HG02588 (cell line): ENCODE data around the gene TRAPPC6A.
A peak's percentile ranks its signal among the peaks of the same experiment; 100 is the strongest.

Source experiments
- ATAC-seq: cut with Tn5 transposase; IDR thresholded peaks from one replicate; pipeline ENCODE4 v1.9.1; 2021; ENCODE audit warnings: mild to moderate bottlenecking, moderate library complexity; ENCODE audit not compliant: unreplicated experiment

Gene TRAPPC6A

DNA sequence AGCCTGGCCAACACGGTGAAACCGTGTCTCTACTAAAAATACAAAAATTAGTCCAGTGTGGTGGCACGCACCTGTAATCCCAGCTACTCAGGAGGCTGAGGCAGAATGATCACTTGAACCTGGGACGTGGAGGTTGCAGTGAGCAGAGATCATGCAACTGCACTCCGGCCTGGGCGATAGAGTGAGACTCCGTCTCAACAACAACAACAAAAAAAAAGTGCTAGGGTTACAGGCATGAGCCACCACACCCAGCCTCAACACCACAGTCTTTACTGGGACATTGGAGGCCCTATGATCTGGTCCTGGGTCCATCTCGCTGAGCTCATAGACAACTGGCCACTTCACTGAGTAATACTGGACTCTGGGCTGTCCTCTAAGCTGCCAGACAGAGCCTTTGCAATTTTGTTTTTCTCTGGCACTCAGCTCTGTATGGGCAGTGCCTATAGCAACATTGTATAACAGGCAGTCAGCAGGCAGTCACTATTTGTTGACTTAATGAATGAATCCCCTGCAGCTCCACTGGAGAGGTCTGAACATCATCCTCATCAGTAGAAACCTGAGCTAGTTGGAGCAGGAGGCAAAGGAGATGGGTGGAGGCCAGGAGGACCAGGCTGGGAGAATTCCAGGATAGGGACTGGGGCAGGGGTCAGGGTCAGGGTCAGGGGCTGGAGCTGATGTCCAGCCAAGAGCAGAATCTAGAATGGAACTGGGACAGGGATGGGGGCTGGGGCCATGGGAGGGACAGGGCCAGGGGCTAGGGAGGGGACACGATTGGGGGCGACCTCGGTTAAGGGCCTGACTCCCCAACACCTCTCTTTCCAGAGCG lies 8.7 kb upstream of the TRAPPC6A start:
- ATAC-seq = no peak

DNA sequence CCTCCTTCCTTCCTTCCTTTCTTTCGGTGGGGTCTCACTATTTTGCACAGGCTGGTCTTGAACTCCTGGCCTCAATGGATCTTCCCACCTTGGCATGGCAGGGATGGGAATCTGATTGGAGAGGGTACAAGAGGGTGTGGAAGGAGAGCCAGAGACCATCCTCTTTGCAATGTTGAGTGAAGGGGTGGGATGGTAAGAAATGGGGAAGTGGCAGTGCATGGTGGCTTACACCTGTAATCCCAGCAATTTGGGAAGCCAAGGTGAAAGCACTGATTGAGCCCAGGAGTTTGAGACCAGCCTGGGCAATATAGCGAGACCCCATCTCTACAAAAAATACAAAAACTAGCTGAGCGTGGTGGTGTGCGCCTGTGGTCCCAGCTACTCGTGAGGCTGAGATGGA lies 6.1 kb upstream of the TRAPPC6A start:
- no peak for ATAC-seq

DNA sequence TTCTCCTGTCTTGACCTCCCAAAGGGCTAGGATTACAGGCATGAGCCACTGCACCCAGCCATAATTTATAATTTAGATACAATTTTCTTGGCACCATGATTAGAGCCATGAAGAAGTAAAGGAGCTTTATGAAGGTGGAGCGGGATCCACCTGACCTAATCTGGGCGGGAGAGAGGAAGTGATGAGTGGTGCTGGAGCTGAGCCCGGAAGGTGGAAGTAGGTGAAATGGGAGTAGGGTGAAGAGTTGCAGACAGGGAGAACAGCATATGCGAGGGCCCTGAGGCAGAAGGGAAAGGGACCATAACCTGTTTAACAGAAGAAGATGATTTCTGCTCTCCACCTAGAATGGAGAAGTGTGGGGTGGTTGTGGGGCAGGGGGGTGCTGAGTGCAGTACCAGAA lies 4.7 kb upstream of the TRAPPC6A start:
- no peak for ATAC-seq

DNA sequence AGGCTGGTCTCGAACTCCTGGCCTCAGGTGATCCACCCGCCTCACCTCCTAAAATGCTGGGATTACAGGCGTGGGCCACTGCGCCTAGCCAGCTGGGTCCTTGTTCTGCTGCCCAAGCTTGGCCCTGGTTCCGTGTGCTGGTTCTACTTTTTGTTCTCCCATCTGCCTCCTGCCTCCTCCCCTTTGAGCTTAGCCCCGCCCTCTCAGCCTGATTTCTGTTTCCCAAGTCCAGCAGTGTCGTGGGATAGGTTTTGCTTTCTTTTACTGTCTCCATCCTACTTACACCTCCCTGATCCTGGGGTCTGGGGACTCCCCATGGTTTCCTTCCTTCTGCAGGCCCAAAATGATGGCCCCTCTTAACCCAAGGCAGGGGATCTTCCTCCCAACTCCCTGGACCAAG lies 2.9 kb upstream of the TRAPPC6A start:
- ATAC-seq = no peak

DNA sequence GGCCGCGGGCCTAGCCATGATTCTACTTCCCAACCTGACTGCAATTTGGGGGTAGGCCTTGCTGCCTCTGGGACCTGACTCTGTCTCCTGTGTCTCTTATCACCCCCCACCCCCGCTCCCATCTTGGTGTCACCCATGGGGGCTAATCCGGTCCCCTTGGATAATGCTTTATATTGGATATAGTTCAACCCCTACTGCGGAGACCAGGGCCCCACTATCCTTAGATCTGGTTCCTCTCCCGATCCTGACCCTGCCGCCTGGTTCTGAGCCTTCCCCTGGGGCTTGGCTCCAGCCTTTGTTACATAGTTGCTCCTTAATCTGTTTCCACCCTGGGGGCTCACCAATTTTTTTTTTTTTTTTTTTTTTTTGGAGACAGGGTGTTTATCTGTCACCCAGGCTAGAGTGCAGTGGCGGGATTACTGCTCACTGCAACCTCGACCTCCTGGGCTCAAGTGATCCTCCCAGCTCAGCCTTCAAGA lies 1.9 kb upstream of the TRAPPC6A start:
- ATAC-seq = no peak

DNA sequence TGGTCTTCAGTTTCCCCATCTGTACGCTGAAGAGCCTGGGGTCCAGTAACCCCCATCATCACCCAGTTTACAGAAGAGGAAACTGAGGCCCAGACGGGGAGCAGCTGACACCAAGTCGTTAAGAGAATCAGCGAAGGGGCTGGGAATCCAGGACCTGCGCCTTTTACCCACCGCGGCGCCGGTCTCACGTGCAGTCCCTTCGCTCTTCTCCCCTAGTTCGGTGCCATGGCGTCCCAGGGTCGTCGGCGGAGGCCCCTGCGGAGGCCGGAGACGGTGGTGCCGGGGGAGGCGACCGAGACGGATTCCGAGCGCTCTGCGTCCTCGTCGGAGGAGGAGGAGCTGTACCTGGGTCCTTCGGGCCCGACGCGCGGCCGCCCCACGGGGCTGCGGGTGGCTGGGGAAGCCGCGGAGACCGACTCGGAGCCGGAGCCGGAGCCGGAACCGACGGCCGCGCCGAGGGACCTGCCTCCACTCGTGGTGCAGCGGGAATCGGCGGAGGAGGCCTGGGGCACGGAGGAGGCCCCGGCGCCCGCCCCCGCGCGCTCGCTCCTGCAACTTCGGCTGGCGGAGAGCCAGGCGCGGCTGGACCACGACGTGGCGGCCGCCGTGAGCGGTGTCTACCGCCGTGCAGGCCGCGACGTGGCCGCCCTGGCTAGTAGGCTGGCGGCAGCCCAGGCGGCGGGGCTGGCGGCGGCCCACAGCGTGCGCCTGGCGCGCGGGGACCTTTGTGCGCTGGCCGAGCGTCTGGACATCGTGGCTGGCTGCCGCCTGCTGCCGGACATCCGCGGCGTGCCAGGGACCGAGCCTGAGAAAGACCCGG lies 1.2 kb upstream of the TRAPPC6A start:
- peak; percentile 1 for ATAC-seq

DNA sequence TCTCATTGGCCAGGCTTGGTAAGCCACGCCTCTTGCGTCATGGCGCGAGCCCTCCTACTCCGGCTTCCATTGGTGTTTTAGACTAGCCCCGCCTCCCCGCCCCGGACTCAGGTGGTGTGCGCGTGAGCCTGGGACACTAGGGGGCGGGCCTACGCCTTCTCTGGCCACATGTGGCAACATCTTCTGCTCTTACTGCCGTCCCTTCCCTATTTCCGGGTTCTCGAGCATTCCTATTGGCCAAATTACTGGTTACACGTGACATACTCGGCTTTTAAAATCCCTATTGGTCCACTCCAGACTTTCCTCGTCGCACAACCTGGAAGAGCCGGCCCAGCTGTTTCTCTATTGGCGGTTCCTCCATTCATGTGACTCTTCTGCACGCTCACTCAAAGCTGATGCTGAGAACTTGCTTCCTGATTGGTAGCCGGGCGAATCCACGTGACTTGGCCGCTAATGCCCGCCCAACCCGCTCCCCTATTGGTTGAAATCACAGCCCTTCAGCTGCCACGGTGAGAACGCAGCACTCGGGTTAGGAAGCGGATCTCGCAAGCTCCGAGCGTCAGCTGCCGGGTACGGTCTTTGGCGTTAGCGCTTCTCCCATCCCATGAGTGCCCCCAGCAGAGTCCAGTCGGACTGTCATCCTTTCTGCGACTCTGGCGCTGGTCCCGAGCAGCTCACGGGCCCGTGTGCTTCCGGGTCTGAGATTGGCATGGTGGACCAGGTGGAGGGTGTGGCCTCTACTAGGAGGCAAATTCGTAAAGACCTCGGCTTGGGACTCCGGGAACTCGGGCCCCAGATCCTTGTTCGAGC lies 430 bp upstream of the TRAPPC6A start, which contains the start of gene BLOC1S3:
Gene BLOC1S3, plus strand, starts transcription at position 523 of the 810 bp plus-strand sequence. CDS start 513 bp downstream, outside the sequence.
- peak; percentile 76 for ATAC-seq

DNA sequence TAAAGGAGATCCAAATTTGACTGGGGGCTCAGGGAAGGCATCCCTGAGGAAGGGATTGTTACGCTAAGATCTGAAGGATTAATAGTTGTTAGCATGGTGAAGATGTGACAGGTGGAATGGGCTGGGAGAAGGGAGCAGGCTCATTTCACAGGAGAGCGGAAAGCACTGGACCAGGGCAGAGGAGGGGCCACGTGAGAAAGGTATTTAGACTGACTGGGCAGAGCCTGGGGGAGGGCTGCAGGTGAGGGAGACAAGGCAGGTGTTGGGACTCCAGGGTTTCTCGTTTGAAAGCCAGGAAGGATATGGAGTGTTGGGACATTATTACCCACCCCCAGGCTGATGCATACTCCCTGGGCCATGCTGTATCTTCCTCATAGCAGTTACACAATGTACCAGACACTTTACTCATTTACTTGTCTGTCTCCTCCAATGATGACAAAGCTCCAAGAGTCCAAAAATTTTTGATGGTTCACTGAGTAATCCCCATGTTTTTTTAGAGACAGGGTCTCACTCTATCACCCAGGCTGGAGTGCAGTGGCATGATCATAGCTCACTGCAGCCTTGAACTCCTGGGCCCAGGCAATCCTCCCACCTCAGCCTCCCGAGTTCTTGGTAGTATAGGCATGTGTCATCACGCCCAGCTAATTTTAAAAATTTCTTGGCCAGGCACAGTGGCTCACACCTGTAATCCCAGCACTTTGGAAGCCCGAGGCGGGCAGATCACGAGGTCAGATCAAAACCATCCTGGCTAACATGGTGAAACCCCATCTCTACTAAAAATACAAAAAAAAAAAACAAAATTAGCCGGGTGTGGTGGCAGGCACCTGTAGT lies 2.3 kb downstream of the TRAPPC6A start:
- ATAC-seq = no peak

DNA sequence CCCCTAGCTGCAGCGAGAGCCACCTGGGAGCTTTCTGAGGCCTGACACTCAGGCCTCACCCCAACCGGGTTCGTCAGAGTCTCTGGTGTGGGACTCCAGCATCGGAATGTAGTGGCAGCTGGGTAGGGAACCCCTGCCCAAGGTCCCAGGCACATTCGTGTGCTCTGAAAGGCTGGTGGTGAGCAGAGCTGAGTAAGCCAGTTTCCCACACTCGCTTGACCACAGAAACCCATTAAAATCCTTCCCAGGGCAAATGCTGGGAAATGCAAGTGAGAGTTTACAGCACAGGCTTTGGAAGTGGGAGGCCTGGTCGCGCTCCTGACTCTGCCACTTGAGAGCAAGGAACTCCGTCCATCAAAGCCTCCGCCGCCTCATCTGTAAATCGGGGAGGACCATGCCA lies 4.2 kb downstream of the TRAPPC6A start:
- no peak for ATAC-seq

DNA sequence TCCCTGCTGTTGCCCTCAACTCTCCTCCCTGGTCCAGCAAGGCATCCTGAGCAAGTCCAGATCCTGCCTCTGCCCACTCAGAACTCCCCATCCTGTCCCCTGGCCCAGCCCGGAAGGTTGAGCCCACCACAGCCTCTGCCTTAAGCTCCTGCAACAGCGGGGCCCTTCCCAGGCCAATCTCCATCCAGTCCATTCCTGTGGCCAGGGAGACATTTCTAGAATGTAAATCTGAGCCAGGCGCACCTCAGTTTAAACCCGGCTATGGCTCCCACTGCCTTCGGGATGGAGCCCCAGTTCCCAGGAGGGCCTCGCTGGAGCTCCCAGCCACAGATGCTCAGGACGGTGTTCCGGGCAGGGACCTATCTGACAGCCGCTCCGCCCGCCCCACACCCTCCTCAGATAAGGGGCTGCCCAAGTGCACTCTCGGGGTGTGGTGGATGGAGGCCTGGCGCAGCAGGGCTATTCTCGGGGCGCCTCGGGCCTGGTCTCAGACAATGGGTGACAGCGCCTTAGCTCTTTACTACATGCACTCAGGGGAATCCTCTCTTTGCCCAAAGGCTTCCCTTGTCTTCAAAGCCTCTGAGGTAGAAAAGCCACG lies 5.3 kb downstream of the TRAPPC6A start:
- no peak for ATAC-seq

DNA sequence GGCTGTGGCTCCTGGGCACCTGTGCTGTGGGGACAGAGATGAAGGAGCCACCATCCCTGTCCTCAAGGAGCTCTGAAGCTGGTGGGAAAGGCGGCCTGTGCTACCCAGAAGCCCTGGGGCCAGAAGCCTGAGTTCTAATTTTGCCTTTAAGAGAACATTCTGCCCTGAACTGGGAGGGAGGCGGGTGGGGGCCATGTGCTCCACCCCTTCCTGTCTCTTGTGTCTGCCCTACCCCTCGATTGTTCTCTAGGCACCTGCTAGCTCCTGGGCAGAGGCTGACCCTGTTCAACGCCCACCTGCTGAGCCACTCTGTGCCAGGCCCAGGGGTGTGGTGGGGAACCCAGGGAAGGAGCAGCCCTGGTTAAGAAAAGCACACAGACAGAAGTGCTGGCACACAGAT lies 5.9 kb downstream of the TRAPPC6A start:
- no peak for ATAC-seq

DNA sequence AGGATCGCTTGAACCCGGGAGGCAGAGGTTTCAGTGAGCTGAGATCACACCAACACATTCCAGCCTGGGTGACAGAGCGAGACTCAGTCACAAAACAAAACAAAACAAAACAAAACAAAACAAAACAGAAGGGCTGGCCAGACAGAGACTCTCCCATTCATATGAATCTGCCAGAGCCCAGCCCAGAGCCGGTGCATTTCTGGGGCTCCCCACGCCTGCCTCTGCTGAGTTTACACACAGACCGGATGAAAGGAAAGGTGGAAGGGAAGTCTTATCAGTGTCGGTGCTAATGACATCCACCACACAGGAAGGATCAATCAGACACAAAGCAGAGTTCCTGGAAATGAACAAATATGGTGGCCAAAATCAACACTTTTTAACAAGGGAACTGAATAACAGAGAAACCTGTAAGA lies 6.8 kb downstream of the TRAPPC6A start:
- ATAC-seq = no peak

DNA sequence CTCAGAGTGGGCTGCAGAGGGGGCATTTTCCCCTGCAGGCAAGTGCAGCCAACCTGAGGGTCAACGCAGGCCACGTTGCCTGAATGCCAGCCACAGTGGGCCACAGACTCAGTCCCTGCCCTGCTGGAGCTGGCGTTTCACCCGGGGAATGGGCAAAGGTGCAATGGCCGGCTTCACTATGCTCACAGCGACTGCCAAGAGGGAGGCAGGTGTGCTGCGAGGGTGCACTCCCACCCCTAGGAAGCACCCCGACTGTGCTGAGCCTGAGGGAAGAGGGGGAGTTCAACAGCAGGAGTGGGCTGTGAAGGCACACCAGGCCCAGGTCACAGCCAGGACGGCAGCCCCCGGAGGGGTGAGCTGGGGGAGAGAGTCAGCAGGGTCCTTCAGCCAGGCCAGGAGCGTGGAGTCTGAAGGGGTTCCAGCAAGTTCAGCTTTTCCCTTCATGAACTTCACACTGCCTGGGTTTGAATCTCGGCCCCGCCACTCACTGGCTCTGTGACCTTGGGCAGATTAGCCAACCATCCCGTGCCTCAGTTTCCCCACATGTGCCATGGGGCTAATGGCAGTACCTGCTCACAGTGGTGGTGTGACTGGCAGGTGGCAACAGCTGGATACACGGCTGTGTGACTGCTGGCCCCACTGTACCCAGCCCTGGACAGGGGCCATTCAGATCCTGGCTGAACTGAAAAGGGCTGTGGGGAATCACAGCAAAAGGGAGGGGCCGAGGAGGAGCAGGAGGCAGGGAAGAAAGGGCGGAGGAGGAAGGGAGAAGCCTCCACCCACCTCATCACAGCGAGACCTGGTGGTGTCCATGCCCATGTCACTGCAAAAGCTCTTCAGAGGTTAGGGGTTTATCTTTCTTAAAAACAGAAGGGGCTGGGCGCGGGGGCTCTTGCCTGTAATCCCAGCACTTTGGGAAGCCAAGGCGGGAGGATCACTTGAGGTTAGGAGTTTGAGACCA lies 7.6 kb downstream of the TRAPPC6A start:
- no peak for ATAC-seq

DNA sequence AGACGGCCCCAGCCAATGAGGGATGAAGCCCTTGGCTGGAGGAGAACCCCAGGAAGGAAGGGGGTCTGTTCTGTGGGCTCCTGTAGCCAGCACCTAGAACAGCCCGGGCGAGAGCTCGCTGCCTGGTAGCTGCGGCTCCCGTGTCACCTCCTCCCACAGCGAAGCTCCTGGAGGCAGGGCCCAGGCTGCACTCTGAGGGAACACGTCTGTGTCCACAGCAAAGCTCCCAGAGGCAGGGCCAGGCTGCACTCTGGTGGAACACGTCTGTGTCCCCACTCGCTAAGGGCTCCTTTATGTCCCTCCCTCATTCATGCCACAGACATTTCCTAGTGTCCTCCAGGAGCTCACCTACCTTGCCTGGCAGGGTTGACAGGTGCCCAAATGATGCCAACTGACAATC lies 8.4 kb downstream of the TRAPPC6A start:
- ATAC-seq = no peak

DNA sequence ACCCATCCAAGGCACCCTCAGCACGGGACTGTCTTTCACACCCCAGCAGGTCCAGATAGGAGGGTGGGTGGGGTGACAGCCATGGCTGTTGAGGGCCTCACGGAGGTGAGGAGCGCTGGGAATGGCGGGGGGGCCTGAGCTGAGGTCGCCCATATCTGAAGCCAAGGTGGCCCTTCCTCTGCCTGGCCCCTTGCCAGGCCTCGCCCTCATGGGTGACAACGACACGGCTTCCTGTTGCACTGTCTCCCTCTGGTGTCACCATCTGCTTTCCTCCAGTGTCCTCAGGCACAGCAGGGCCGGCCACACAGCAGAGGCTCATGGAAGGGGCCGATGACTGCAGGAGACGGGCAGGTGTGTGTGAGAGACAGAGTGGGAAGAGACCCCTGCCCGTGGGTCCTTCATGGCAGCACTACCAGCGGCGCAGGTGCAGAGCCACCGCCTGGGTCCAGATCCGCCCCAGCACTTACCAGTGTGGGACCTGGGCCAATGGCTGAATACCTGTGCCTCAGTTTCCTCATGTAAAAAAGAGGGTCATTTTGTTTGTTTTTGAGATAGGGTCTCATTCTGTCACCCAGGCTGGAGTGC lies 9.2 kb downstream of the TRAPPC6A start:
- no peak for ATAC-seq

DNA sequence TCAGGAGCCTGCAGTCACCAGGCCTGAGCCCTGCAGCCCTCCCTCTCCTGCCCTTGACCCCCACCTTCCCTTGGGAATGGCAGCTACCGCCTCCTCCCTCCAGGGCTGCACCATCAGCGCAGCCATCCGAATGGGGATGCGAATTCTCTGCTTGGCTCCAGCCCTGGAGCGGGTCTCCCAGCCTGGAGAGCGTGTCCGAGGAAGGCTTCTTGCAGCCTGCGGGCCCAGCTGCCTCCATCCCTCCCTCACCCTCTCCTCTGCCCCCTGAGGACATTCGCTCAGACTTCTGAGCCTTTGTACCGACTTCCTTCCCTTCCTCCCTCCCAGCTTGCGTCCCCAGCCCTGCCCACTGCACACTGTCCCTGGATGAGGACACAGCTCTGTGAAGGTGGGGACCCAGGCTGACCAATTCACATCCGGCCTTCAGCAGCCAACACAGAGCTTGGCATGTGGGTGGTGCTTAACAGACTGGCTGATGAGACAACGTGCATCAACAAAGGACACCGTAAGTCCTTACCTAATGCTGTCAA lies 11.2 kb downstream of the TRAPPC6A start:
- ATAC-seq = no peak

DNA sequence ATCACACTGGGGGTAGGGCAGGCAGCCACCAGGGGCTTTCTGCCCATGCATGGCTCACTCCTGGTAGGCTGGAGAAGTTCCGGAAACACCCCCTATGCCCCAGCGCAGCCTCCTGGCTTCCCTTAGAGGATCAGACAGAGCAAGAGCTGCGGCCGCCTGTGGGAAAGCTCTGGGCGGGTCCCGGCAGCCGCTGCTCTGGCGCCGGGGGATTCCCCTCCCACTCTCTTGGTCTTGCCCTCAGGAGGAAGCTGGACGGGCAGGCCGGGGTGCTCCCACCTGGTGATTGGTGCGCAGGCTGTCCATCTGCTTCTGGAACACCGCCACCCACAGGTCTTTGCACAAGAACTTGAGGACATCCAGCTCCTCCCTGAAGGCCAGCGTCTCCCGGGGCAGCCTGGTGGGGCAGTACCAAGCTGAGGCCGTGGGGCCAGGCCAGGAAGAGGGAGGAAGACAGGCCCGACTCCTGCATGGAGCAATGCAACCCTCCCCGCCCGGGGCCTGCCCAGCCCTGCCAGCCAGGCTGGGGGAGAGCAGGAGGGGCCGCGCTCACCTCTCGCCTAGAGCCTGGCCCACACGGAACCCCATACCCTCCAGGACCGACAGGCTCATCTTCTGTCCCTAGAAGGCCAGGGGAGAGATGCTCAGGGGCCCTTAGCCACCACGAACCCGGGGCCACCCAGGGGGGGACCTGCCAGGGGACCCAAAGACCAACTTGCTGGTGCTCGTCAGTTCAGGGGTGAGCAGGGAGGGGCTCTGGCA lies 13.3 kb downstream of the TRAPPC6A start:
- peak; percentile 72 for ATAC-seq
